GM19463 (cell line): ENCODE measurements around the gene HPSE2.
A peak's percentile ranks its signal among the peaks of the same experiment; 100 is the strongest.
"Not testable (repeated sequence)": the region's sequence is repeated elsewhere in the genome, so short reads cannot be mapped to it uniquely, and the experiment has no call there.

ENCODE experiments used
- ATAC-seq: cut with Tn5 transposase; IDR thresholded peaks from one replicate; pipeline ENCODE4 v1.9.1; 2021; ENCODE audit warnings: mild to moderate bottlenecking, moderate library complexity; ENCODE audit not compliant: unreplicated experiment

HPSE2 gene

GRCh38 chr10:99235658-99236626 is at the start of gene HPSE2:
HPSE2 (minus strand) TSS chr10:99235852.
- no peak for ATAC-seq

DNA sequence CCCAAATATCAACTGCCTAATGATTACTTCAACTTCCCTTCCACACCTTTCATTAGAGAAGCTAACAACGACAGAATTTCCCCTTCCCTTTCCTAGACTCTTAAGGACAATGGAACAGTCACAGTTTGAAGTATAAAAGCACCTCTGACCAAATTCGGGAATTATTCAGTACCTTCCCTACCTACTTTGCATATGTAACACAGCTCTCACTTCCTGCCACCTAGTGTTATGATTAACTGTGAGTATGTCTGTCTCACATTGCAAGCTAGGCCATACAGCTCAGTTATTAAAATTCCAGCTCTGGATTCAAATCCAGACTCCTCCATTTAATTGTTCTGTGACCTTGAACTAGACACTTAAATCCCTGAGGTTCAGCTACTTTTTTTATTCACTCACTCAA is 44.8 kb upstream of the HPSE2 start:
- peak; percentile 80 for ATAC-seq

DNA sequence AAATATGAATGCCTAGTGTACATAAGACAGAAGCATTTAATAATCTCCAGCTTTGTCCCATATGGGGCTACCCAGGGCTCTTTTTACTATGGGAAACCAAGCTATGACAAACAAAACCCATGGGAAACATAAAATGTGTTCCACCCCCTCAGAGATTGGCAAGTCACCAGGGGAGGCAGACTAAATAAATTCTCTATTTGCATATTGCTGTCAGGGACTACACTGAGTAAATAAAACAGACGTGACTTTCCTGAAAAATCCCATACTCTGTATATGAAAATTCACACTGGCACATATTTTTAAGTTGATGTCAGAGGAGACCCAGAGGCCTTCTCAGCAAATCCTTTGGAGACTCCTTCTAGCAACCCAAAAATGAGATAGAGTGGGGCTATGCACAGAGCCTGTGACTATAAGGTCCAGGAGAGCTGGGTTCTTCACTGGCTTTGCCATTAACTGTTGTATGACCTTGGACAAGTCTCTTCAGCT is 44.0 kb upstream of the HPSE2 start:
- ATAC-seq, result peak; percentile 27

DNA sequence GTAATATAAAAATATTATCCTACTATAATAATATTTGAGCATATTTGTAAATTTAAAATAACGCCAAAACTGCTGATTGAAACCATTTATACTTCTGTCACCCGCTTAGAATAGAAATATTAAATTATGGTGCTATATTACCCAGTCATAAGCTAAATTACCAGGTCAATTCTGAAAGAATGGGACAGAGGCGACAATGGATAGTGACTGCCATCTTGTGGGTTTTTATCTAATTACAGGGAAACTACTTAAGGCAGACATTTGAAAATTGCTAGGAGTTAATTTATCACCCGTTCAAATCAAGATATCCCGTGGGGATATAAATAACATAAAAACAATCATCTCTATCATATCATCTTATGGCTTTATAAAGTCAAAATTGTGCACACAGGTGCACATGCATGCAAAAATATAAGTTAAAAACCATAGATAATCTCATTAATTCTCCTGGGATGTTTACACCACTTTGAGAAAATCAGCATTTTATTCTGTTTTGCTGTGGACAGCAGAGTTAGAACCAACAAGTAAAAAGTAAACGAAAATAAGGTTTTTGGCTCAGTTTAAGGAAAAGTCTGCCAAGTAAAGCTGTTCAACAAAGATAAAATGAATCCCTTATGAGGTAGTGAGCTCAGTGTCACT is 41.3 kb upstream of the HPSE2 start:
- no peak for ATAC-seq

DNA sequence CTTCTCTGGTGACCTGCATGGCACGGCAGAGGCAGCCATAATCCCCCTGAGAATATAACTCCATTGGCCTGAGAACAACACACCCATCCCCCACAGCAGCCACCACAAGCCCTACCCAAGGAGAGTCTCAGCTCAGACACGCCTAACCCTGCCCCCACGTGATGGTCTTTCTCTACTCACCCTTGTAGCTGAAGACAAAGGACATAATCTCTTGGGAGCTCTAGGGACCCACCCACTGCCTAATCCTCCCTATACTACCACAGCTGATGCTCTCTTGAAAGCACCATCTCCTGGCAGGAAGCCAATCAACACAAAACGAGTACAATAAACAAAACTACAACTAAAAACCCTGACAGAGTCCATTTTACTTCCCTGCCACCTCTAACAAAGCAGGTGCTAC is 30.7 kb upstream of the HPSE2 start:
- ATAC-seq, result no peak

DNA sequence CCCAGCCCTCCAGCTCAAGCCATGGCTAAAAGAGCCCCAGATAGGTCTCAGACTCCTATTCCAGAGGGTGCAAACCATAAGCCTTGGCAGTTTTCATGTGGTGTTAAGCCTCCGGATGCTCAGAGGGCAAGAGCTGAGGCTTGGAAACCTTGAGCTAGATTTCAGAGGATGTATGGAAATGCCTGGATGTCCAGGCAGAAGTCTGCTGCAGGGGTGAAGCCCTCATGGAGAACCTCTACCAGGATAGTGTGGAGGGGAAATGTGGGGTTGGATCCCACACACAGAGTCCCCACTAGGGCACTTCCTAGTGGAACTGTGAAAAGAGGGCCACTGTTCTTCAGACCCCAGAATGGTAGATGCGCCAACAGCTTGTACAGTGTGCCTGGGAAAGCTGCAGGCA is 13.2 kb upstream of the HPSE2 start:
- ATAC-seq, result no peak

DNA sequence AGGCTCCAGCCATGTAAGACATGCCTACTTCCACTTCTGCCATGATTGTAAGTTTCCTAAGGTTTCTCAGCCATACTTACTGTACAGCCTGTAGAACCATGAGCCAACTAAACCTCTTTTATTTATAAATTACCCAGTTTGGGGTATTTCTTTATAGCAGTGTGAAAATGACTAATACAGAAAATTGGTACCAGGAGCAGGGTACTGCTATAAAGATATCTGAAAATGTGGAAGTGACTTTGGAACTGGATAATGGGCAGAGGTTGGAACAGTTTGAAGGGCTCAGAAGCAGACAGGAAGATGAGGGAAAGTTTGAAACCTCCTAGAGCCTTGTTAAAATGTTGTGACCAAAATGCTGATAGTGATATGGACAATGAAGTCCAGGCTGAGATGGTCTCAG is 12.2 kb upstream of the HPSE2 start:
- not testable (repeated sequence) for ATAC-seq

DNA sequence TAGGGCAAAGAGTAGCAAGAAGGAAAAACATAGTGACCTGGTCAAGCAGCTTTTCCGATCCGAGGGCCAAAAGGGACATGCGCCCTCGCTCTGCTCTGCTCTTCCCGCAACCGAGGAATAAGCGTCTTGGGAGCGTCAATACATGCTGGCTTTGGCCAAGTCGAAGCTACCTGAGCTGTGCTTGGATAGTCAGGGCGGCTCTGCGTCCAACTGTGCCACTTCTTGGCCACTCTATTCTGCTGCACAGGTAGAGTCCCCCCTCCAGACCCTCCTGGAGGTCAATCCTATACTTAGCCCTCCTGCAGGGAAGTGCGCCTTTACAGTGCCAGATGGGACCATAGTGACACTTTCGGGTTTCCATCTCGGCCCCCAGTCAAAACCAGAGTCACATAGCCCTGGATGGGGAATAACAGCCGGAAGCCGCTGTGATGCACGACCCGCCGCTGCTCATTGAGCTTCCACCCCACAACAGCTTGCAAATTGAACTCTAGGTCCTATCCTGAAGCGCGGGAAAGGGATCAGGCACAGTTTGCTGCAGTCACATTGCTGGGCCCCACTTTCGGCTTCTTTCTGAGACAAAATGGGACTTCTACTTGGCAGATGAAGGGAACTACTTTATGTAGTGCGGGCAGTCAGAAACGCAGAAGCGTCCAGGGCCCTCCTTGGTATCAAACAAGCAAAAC is 1.1 kb upstream of the HPSE2 start:
- ATAC-seq, result no peak

- ATAC-seq, result no peak
Observed at GRCh38 chr10:99234791-99235657, 628 bp downstream of the HPSE2 start.

GRCh38 chr10:99234041-99234790 is 1.4 kb downstream of the HPSE2 start:
- peak; percentile 96 for ATAC-seq

- ATAC-seq, result no peak
Observed at GRCh38 chr10:99233689-99234037, 2.0 kb downstream of the HPSE2 start.

- no peak for ATAC-seq
Observed at GRCh38 chr10:99233000-99233688, 2.5 kb downstream of the HPSE2 start.

GRCh38 chr10:99232360-99232999 is 3.2 kb downstream of the HPSE2 start:
- no peak for ATAC-seq

DNA sequence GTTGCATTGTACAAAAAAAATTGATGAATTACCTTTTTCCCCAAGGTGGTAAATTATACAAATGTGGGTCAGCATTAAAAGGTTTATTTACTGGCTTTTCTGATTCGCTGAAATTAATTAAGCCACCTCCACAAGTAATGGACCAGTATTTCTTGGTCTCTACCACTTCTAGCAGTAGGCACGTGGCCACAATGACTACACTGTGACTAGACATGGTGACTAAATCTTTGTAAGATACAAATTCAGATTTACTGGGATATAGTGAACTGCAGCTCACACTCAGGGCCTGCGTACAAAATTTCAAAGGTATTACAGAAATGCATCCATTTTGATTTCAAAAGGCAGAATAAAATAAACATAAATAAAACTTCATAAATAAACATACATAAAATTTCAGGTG is 10.9 kb downstream of the HPSE2 start:
- no peak for ATAC-seq

DNA sequence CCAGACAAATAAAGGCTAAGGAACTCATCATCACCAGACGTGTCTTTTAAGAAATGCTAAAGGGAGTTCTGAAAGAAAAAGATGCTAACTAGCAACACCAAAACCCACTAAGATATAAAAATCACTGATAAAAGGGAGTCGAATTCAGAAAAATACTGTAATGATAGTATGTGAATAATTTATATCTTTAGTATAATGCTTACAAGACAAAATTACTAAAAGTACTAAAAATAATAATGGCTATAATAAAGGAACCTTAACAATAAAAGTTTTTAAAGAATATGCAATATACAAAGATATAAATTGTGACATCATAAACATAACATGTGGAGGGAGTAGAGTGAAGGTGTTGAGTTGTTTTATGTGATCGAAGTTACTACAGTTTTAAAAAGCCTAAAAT is 28.3 kb downstream of the HPSE2 start:
- ATAC-seq, result no peak

- ATAC-seq, result no peak
Observed at GRCh38 chr10:99203310-99203709, 32.3 kb downstream of the HPSE2 start.

- ATAC-seq, result no peak
Observed at GRCh38 chr10:99172950-99173349, 62.7 kb downstream of the HPSE2 start.

DNA sequence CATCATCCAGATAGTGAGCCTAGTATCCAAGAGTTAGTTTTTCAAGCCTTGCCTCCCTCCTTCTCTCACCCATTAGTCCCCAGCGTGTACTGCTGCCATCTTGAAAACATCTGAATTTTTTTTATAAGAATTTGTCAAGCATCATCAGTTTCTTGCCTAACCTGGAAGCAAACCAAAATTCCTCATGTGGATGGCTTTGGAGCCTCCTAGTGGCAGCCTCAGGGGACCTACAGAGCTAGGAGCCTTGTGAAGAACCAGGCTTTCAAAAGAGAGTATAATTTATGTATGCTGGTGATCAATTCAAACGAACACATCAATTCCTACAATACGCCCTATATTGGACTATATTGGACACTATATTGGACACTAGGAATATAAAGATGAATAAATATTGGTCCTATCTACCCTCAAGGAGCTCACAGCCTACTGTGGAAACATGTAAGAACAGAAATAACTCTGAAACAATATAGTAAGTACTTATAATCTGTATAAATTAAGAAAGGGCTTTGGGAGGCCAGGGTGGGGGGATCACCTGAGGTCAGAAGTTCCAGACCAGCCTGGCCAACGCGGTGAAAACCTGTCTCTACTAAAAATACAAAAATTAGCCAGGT is 63.4 kb downstream of the HPSE2 start:
- ATAC-seq, result no peak
